GM12865 (cell line): ENCODE results near the gene RAB44.

Experiments
- DNase-seq: peaks from one replicate; pipeline ENCODE4 v3.0.0; 2010; ENCODE audit warnings: low read depth
- H3K4me3 ChIP-seq: 2 replicates; pipeline ENCODE4 v1.5.1; 2011; ENCODE audit warnings: mild to moderate bottlenecking, low read depth, low read length, control low read depth
- CTCF ChIP-seq: IDR thresholded peaks from 2 replicates; pipeline ENCODE4 v1.5.1; 2011; ENCODE audit warnings: low read length, control low read depth, low read depth, inconsistent platforms; ENCODE audit not compliant: insufficient read depth; ENCODE audit errors: missing control alignments

The RAB44 gene

GRCh38 chr6:36745283-36745682 lies 47.7 kb downstream of the RAB44 start:
- DNase-seq = no peak
- H3K4me3 ChIP-seq = no peak overlapping the region
- TF ChIP-seq CTCF = no peak

GRCh38 chr6:36745836-36746235 lies 48.2 kb downstream of the RAB44 start:
- no peak overlapping the region for H3K4me3 ChIP-seq
- TF ChIP-seq CTCF = no peak
- no peak for DNase-seq

- no peak for TF ChIP-seq CTCF
- no peak overlapping the region for H3K4me3 ChIP-seq
- no peak for DNase-seq
These were observed 48.6 kb downstream of the RAB44 start for GRCh38 chr6:36746251-36746650.

- no peak overlapping the region for H3K4me3 ChIP-seq
- DNase-seq = no peak
- no peak for TF ChIP-seq CTCF
These were observed 52.3 kb downstream of the RAB44 start for GRCh38 chr6:36749829-36750489.

- no peak overlapping the region for H3K4me3 ChIP-seq
- TF ChIP-seq CTCF = no peak
- DNase-seq = no peak
These were observed 53.5 kb downstream of the RAB44 start for GRCh38 chr6:36751091-36751490.

- H3K4me3 ChIP-seq = no peak overlapping the region
- no peak for DNase-seq
- TF ChIP-seq CTCF = no peak
These were observed 54.2 kb downstream of the RAB44 start for GRCh38 chr6:36751833-36752186.
